GM18526 (cell line): Measurements from ENCODE around the gene SCN1A.

ENCODE experiments used
- POLR2A ChIP-seq: IDR thresholded peaks from 3 replicates; pipeline ENCODE4 v1.6.1; 2011; ENCODE audit not compliant: insufficient read length; ENCODE audit errors: extremely low read depth

Gene SCN1A

DNA sequence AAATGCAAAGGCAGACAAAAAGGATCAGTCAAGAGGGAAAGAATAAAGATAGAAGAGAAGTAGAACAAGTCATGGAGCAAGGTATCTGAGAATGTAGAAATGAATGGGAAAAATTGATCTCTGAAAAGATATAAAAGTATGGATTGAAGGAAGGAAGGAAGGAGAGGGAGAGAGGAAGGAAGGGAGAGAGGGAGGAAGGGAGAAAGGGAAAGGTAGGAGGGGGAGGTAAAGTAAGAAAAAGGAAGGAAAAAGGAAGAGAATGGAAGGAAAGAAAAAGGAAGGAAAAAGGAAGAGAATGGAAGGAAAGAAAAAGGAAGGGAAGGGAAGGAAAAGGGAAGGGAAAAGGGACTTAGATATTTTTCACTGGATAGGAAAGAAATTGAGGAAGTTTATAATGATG is 142.7 kb downstream of the SCN1A start:
- TF ChIP-seq POLR2A, result no peak

- TF ChIP-seq POLR2A, result no peak
Measured at GRCh38 chr2:165970663-165971062, 157.2 kb downstream of the SCN1A start.

- TF ChIP-seq POLR2A, result no peak
Measured at GRCh38 chr2:165969227-165969626, 158.6 kb downstream of the SCN1A start.

DNA sequence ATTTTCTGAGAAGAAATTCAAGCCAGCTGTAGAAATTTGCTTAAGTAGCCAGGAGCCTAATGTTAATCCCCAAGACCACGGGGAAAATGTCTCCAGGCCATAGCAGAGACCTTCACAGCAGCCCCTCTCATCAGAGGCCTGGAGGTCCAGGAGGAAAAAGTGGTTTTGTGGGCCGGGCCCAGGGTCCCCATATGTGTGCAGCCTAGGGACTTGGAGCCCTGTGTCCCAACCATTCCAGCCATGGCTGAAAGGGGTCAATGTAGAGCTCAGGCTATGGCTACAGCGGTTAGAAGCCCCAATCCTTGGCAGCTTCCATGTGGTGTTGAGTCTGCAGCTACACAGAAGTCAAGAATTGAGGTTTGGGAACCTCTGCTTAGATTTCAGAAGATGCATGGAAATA is 160.1 kb downstream of the SCN1A start:
- TF ChIP-seq POLR2A, result no peak

DNA sequence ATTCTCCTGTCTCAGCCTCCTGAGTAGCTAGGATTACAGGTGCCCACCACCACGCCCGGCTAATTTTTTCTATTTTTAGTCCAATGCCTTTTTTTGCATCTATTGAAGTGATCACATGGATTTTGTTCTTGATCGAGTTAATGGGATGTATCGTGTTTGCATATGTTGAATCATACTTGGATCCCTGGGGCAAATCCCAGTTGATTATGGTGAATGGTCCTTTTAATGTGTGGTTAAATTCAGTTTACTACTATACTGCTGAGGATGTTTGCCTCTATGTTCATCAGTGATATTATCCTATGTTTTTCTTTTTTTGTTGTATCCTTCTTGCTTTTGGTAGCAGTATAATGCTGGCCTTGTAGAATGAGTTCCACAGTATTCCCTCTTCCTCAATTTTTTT is 166.0 kb downstream of the SCN1A start:
- no peak for TF ChIP-seq POLR2A

DNA sequence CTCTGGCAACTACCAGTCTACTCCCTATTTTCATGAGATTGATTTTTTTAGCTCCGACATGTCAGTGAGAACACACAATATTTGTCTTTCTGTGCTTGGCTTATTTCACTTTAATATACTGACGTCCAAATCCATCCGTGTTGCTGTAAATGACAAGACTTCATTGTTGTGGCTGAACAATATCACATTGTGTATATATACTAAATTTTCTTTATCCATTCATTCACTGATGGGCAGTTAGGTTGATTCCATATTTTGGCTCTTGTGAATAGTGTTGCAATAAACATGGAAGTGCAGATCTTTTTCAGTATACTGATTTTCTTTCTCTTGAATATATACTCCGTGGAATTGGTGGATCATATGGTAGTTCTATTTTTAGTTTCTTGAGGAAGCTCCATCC is 168.4 kb downstream of the SCN1A start:
- TF ChIP-seq POLR2A, result no peak

- TF ChIP-seq POLR2A, result no peak
Measured at GRCh38 chr2:165958313-165958960, 169.4 kb downstream of the SCN1A start.

DNA sequence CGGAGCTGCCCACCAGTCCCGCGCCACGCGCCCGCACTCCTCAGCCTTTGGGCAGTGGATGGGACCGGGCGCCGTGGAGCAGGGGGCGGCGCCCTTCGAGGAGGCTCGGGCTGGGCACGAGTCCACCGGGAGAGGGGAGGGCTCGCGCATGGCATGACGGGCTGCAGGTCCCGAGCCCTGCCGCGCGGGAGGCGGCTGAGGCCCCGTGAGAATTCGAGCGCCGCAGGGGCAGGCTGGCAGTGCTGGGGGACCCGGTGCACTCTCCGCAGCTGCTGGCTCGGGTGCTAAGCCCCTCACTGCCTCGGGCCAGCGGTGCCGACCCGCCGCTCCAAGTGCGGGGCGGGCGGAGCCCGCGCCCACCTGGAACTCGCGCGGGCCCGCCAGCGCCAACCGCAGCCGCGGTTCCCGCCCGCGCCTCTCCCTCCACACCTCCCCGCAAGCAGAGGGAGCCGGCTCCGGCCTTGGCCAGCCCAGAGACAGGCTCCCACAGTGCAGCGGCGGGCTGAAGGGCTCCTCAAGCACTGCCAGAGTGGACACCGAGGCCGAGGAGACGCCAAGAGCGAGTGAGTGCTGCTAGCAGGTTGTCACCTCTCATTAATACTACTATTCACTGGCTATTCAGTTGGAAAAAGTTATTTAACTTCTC is 170.7 kb downstream of the SCN1A start:
- TF ChIP-seq POLR2A, result no peak

DNA sequence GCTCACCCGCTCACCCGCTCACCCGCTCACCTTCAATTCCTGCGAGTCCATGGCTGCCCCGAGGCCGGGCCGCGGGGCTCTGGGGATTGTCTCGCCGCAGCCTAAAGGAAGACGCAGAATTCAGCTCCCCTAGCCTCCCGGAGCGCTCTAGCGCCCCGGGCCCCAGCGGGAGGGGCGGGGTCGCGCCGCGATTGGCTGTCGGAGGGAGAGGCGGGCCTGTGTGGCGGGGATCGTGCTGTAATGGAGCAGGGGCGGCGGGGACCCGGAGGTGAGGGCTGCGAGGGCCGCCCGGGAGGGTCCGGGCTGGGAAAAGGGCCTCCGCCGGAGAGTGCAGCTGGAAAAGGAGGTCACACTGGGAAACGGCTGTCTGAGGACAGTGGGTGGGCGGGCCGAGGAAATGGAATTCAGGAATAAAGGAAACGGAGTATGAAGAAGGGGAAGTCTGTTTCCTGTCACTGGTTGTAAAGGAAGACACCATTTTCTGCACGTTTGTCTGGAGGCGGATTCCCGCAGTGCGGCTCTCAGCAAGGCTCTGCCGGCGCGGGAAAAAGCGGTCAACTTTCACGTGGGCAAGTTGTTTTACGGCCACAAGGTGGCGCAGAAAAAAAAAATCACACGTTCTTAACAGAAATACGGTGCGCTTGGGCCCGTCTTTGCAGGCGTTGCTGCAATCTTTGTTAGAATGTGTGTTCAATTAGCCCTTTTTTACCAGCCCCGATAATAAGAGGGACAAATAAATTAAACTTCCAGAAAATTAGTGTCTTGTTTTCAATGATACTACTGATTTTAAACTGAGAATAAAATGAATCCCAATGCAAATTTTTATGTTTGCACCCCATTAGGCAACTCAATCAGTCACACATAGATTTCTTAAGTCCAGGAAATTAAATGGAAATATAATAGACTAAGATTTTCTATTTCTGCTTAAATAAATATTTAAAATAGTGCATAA is 173.9 kb downstream of the SCN1A start, which contains the start of gene TTC21B:
Gene TTC21B, minus strand, starts transcription at position 122 of the 952 bp plus-strand sequence. Its CDS starts 71 bp downstream, at position 51.
- peak; percentile 68 for TF ChIP-seq POLR2A

- TF ChIP-seq POLR2A, result no peak
Measured at GRCh38 chr2:165953306-165953654, 174.5 kb downstream of the SCN1A start.

DNA sequence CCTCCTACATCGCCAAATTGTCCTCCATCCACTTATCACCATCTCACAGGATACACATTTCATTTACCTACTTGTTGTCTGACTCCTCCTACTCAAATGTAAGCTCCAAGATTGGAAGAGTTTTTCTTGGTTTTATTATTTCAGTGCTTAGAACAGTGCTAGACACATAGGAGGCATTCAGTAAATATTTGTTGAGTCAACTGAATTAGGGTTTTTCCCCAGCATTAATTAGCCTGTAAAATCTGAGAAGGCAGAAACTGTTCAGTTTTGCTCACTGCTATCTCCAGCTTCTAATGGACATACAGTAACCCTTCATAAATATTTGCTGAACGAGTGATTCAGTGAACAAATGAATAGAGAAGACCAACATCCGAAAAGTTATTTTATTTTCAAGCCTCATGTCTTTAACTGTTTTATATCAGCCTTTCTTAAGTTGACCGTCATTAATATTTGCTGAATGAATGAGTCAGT is 175.0 kb downstream of the SCN1A start:
- no peak for TF ChIP-seq POLR2A

DNA sequence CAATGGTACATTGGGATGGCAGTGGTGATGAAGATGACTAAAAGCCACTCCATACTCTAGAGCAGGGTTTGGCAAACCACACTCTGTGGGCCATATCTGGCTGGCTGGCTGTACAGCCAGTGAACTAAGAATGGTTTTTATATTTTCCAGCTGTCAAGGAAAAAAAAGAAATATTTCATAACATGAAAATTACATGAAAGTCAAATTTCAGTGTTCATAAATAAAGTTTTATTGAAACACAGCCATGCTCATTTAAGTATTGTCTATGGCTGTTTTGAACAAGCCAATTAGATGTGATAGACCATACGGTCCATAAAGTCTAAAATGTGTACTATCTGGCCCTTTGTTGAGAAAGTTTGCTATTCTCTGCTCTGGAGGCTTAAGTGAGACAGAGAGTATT is 175.7 kb downstream of the SCN1A start:
- no peak for TF ChIP-seq POLR2A

DNA sequence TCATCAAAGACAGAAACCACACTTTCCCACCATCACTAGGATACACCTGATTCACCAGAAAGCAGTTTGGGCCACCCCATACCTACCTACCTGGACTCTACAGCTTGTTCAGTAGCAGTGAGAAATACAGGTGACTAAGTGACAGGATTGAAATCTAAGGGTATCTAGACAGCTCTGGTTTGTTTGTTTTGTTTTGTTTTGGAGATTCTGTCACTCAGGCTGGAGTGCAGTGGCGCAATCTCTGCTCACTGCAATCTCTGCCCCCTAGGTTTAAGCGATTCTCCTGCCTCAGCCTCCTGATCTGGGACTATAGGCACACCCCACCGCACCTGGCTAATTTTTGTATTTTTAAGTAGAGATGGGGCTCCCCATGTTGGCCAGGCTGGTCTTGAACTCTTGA is 177.4 kb downstream of the SCN1A start:
- TF ChIP-seq POLR2A, result no peak

- TF ChIP-seq POLR2A, result no peak
Measured at GRCh38 chr2:165941827-165942226, 186.0 kb downstream of the SCN1A start.

DNA sequence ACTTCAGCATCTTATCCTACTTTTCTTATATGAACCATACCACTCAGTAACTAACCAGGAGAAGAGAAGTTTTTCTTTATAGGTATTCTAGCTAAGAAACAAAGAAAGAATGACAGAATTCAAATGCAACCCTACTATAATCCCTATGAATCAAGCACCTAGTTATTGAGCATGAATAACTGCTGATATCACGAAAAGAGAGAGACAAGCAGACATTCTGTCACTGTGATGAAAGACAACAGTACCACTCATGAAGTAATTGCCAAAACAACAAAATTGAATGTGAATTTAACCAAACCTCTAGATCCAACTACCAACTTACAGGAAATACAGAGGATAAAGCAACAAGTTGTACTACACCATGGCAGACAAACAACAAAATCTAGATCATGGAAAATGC is 189.6 kb downstream of the SCN1A start:
- no peak for TF ChIP-seq POLR2A
